HEK293 (cell line): Measurements from ENCODE around the gene NSMCE1.

Source experiments
- CTCF ChIA-PET: fragments of 350-600 bp; formaldehyde crosslinking; extraction: SDS; loops from one replicate; lab custom pipeline; 2021; ENCODE audit warnings: antibody characterized with exemption; lab: Yijun Ruan, JAX
- POLR2A ChIA-PET: fragments of 300-600 bp; formaldehyde crosslinking; extraction: SDS; loops from one replicate; lab custom pipeline; 2020; ENCODE audit warnings: antibody characterized with exemption, inconsistent platforms; lab: Yijun Ruan, JAX
- H3K27ac ChIP-seq: fragments of 200-500 bp; sonication (Bioruptor generic); 2 replicates; pipeline ENCODE4 v1.5.1; 2014; ENCODE audit warnings: low read depth, low read length, control low read depth, inconsistent platforms; ENCODE audit errors: extremely low read depth
- H3K36me3 ChIP-seq, 2 experiments: fragments of 200-500 bp in 1 of 2; sonication (Bioruptor generic) in 1 of 2; 1 replicate in 1 of 2; 2 replicates in 1 of 2; pipeline ENCODE4 v1.5.1; 2014 to 2017; ENCODE audit warnings: inconsistent platforms in 2 of 2, low read length in 2 of 2; ENCODE audit not compliant: control insufficient read depth in 2 of 2, insufficient read depth in 1 of 2
- H3K4me1 ChIP-seq: fragments of 200-500 bp; sonication (Bioruptor generic); 2 replicates; pipeline ENCODE4 v1.5.1; 2014; ENCODE audit warnings: mild to moderate bottlenecking, low read length, inconsistent platforms; ENCODE audit not compliant: control insufficient read depth, insufficient read depth
- H3K4me3 ChIP-seq: 2 replicates; pipeline ENCODE4 v1.5.1; 2011; ENCODE audit warnings: low read depth, mild to moderate bottlenecking, control low read depth, low read length, moderate library complexity
- H3K9me3 ChIP-seq: fragments of 200-500 bp; sonication (Bioruptor generic); 2 replicates; pipeline ENCODE4 v1.5.1; 2014; ENCODE audit warnings: low read depth, low read length, inconsistent platforms; ENCODE audit not compliant: control insufficient read depth, insufficient read depth
- BCL11A ChIP-seq: fragments of 450-650 bp; formaldehyde crosslinking; IDR thresholded peaks from 2 replicates; pipeline ENCODE4 v1.5.1; 2016; ENCODE audit warnings: low read depth, missing biosample characterization, missing genetic modification characterization
- FEZF1 ChIP-seq: fragments of 450-650 bp; formaldehyde crosslinking; IDR thresholded peaks from 2 replicates; pipeline ENCODE4 v1.5.1; 2016; ENCODE audit warnings: missing biosample characterization, missing genetic modification characterization
- HOXD13 ChIP-seq: sonication (generic); formaldehyde crosslinking; IDR thresholded peaks from 2 replicates; pipeline ENCODE4 v1.8.0; 2022; ENCODE audit warnings: missing genetic modification reagents, borderline replicate concordance
- MYNN ChIP-seq: fragments of 450-650 bp; formaldehyde crosslinking; IDR thresholded peaks from 2 replicates; pipeline ENCODE4 v1.5.1; 2016; ENCODE audit warnings: missing biosample characterization, missing genetic modification characterization, borderline replicate concordance
- RBAK ChIP-seq: fragments of 450-650 bp; formaldehyde crosslinking; IDR thresholded peaks from 2 replicates; pipeline ENCODE4 v1.5.1; 2016; ENCODE audit warnings: missing biosample characterization, missing genetic modification characterization
- ZFHX2 ChIP-seq: fragments of 450-650 bp; formaldehyde crosslinking; conservative IDR thresholded peaks from 2 replicates; pipeline ENCODE4 v1.5.1; 2016; ENCODE audit warnings: missing biosample characterization, missing genetic modification characterization
- ZNF335 ChIP-seq: fragments of 450-650 bp; formaldehyde crosslinking; conservative IDR thresholded peaks from 2 replicates; pipeline ENCODE4 v1.5.1; 2016; ENCODE audit warnings: missing biosample characterization, missing genetic modification characterization
- ZNF341 ChIP-seq: fragments of 450-650 bp; formaldehyde crosslinking; IDR thresholded peaks from 2 replicates; pipeline ENCODE4; 2016; ENCODE audit warnings: low read depth, missing biosample characterization, missing genetic modification characterization
- ZNF416 ChIP-seq: fragments of 450-650 bp; formaldehyde crosslinking; IDR thresholded peaks from 2 replicates; pipeline ENCODE4 v1.5.1; 2016; ENCODE audit warnings: missing biosample characterization, missing genetic modification characterization
- ZNF423 ChIP-seq: fragments of 450-650 bp; formaldehyde crosslinking; IDR thresholded peaks from 2 replicates; pipeline ENCODE4 v1.5.1; 2016; ENCODE audit warnings: missing biosample characterization, missing genetic modification characterization
- ZNF510 ChIP-seq: fragments of 450-650 bp; formaldehyde crosslinking; IDR thresholded peaks from 2 replicates; pipeline ENCODE4 v1.5.1; 2018; ENCODE audit warnings: mild to moderate bottlenecking, missing genetic modification characterization, missing biosample characterization; ENCODE audit not compliant: insufficient replicate concordance
- ZNF530 ChIP-seq: fragments of 450-650 bp; formaldehyde crosslinking; IDR thresholded peaks from 2 replicates; pipeline ENCODE4 v1.5.1; 2016; ENCODE audit warnings: low read depth, missing biosample characterization, missing genetic modification characterization
- ZNF544 ChIP-seq: fragments of 450-650 bp; formaldehyde crosslinking; IDR thresholded peaks from 2 replicates; pipeline ENCODE4 v1.5.0; 2017; ENCODE audit warnings: missing biosample characterization, missing genetic modification characterization
- ZNF548 ChIP-seq: fragments of 450-650 bp; formaldehyde crosslinking; IDR thresholded peaks from 2 replicates; pipeline ENCODE4 v1.5.1; 2016; ENCODE audit warnings: missing biosample characterization, missing genetic modification characterization
- ZNF571 ChIP-seq: fragments of 450-650 bp; formaldehyde crosslinking; IDR thresholded peaks from 2 replicates; pipeline ENCODE4 v1.5.0; 2017; ENCODE audit warnings: missing biosample characterization, missing genetic modification characterization
- ZNF626 ChIP-seq: fragments of 450-650 bp; sonication (Bioruptor Pico); formaldehyde crosslinking; IDR thresholded peaks from 2 replicates; pipeline ENCODE4 v1.5.1; 2018; ENCODE audit warnings: missing biosample characterization, missing genetic modification characterization, inconsistent platforms
- ZNF670 ChIP-seq: fragments of 450-650 bp; formaldehyde crosslinking; IDR thresholded peaks from 2 replicates; pipeline ENCODE4 v1.5.1; 2016; ENCODE audit warnings: missing biosample characterization, missing genetic modification characterization, low read depth
- ZNF677 ChIP-seq: fragments of 450-650 bp; IDR thresholded peaks from 2 replicates; pipeline ENCODE4 v1.5.0; 2018; ENCODE audit warnings: missing biosample characterization, mild to moderate bottlenecking, missing genetic modification characterization, moderate library complexity
- ZNF792 ChIP-seq: fragments of 450-650 bp; formaldehyde crosslinking; IDR thresholded peaks from 2 replicates; pipeline ENCODE4 v1.5.1; 2016; ENCODE audit warnings: missing biosample characterization, missing genetic modification characterization
- TF ChIP-seq, protein P1 (sequence below): fragments of 450-650 bp; formaldehyde crosslinking; IDR thresholded peaks from 2 replicates; pipeline ENCODE4 v1.5.1; 2017; ENCODE audit warnings: missing biosample characterization, missing genetic modification characterization
- TF ChIP-seq, protein P2 (sequence below): fragments of 450-650 bp; formaldehyde crosslinking; IDR thresholded peaks from 2 replicates; pipeline ENCODE4 v1.5.1; 2016; ENCODE audit warnings: missing biosample characterization, missing genetic modification characterization
- TF ChIP-seq, protein P3 (sequence below): fragments of 450-650 bp; formaldehyde crosslinking; IDR thresholded peaks from 2 replicates; pipeline ENCODE4 v1.5.1; 2016; ENCODE audit warnings: missing biosample characterization, missing genetic modification characterization

The NSMCE1 gene

GRCh38 chr16:27188633-27189032 lies 79.9 kb downstream of the NSMCE1 start (continued):
- TF ChIP-seq HOXD13 (CRISPR knock-in tag) (no peak), ZNF670 (tag by site-specific recombination) (no peak), ZNF544 (tag by site-specific recombination) (no peak), ZNF423 (tag by site-specific recombination) (no peak), RBAK (tag by site-specific recombination) (no peak), ZNF510 (tag by site-specific recombination) (no peak)
- TF ChIP-seq, protein P1, sequence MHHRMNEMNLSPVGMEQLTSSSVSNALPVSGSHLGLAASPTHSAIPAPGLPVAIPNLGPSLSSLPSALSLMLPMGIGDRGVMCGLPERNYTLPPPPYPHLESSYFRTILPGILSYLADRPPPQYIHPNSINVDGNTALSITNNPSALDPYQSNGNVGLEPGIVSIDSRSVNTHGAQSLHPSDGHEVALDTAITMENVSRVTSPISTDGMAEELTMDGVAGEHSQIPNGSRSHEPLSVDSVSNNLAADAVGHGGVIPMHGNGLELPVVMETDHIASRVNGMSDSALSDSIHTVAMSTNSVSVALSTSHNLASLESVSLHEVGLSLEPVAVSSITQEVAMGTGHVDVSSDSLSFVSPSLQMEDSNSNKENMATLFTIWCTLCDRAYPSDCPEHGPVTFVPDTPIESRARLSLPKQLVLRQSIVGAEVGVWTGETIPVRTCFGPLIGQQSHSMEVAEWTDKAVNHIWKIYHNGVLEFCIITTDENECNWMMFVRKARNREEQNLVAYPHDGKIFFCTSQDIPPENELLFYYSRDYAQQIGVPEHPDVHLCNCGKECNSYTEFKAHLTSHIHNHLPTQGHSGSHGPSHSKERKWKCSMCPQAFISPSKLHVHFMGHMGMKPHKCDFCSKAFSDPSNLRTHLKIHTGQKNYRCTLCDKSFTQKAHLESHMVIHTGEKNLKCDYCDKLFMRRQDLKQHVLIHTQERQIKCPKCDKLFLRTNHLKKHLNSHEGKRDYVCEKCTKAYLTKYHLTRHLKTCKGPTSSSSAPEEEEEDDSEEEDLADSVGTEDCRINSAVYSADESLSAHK: no peak

- Histone ChIP-seq H3K4me3 (no peak overlapping the region), H3K27ac (no peak overlapping the region), H3K4me1 (no peaks in the 10 kb centered on the region)
- ChIA-PET CTCF (interaction anchor here (0.6 kb wide), 1 partner anchor 806 kb away, joined by 3 read pairs; no protein-coding TSS in a partner anchor), POLR2A (interaction anchor here (0.6 kb wide), 1 partner anchor 11 kb away, joined by 3 read pairs; no protein-coding TSS in a partner anchor)
- no peak for TF ChIP-seq ZNF341 (tag by site-specific recombination)
- TF ChIP-seq, all 188 proteins: peak for 0
- Histone ChIP-seq H3K9me3 (no peaks in the 10 kb centered on the region), H3K36me3 (no peaks in the 10 kb centered on the region)
These were observed 82.8 kb downstream of the NSMCE1 start for GRCh38 chr16:27185776-27186130.

DNA sequence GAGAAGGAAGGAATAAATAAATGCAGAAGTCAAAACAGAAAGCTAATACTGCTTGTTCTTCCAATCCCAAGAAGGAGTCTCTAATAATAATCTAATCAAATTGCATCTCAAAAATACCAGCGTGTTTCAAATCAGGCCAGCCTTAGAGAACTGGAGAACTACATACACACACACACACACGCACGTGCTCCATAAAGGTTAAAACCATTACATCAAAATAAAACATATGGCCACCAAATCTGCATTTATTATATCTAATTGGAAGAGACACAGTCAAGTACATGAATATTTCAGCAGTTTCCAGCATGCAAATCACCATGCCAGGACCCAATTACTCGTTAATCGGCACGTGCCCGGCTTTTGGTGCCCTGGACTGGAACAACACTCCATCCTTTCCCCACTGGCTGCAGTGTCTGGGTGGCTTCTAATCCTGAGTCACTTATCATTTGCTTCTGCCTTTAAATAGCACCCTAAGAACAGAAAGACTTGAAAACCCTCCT lies 85.6 kb downstream of the NSMCE1 start:
- no peaks in the 10 kb centered on the region for H3K9me3 ChIP-seq
- TF ChIP-seq FEZF1 (tag by site-specific recombination): no peak
- no peak for TF ChIP-seq ZNF571 (tag by site-specific recombination)
- TF ChIP-seq MYNN: no peak
- TF ChIP-seq ZNF530 (tag by site-specific recombination): no peak
- TF ChIP-seq ZNF677: no peak
- no peak for TF ChIP-seq ZNF335 (tag by site-specific recombination)
- TF ChIP-seq, protein P2, sequence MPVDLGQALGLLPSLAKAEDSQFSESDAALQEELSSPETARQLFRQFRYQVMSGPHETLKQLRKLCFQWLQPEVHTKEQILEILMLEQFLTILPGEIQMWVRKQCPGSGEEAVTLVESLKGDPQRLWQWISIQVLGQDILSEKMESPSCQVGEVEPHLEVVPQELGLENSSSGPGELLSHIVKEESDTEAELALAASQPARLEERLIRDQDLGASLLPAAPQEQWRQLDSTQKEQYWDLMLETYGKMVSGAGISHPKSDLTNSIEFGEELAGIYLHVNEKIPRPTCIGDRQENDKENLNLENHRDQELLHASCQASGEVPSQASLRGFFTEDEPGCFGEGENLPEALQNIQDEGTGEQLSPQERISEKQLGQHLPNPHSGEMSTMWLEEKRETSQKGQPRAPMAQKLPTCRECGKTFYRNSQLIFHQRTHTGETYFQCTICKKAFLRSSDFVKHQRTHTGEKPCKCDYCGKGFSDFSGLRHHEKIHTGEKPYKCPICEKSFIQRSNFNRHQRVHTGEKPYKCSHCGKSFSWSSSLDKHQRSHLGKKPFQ (tag by site-specific recombination): no peak
- TF ChIP-seq ZNF626 (tag by site-specific recombination): no peak
- no peak for TF ChIP-seq ZFHX2
- TF ChIP-seq, protein P3, sequence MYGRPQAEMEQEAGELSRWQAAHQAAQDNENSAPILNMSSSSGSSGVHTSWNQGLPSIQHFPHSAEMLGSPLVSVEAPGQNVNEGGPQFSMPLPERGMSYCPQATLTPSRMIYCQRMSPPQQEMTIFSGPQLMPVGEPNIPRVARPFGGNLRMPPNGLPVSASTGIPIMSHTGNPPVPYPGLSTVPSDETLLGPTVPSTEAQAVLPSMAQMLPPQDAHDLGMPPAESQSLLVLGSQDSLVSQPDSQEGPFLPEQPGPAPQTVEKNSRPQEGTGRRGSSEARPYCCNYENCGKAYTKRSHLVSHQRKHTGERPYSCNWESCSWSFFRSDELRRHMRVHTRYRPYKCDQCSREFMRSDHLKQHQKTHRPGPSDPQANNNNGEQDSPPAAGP (tag by site-specific recombination): no peak
- no peak for TF ChIP-seq ZNF792 (tag by site-specific recombination)
- no peak for TF ChIP-seq BCL11A
- TF ChIP-seq ZNF548 (tag by site-specific recombination): no peak
- TF ChIP-seq ZNF416 (tag by site-specific recombination): no peak
- TF ChIP-seq, all 188 proteins: peak for 0
- POLR2A ChIA-PET: no interaction called here
- Histone ChIP-seq H3K4me3 (no peak overlapping the region), H3K27ac (no peak overlapping the region), H3K4me1 (no peaks in the 10 kb centered on the region), H3K36me3 (no peaks in the 10 kb centered on the region)
- CTCF ChIA-PET: interaction anchor here (7.9 kb wide), 1 partner anchor 185 kb away, joined by 69 read pairs; no protein-coding TSS in a partner anchor
